ENCODE measurements around the gene PLXNA1. TPM values are rescaled to one million over a fixed set of nuclear protein-coding genes. Genes with fewer than 3 reads are reported as not detected.

Gene PLXNA1
- total RNA-seq, 2 donors from 2014 or later: 17.0 to 49.5 TPM

GRCh38 chr3:126986001-126986400, 3.1 kb downstream of the PLXNA1 start:
- H3K4me3 ChIP-seq: no peak overlapping the region
- H3K27me3 ChIP-seq (replicated peaks; ENCODE audit: insufficient read depth): no peaks in the 10 kb centered on the region
- 66% methylated on average over 9 of the region's 9 CpGs for WGBS
- H3K9me3 ChIP-seq: no peaks in the 10 kb centered on the region
- intact Hi-C loops (cut with DNase I): loop anchor here (10.0 kb wide), 1 partner anchor 559 kb away; no protein-coding TSS in a partner anchor
- no peak overlapping the region for H3K27ac ChIP-seq
- peaks cover 5% of the 10 kb centered on the region for H3K4me1 ChIP-seq (replicated peaks)
- TF ChIP-seq CTCF (IDR thresholded peaks at IDR 0.05) (no peak), POLR2A (IDR thresholded peaks at IDR 0.05) (no peak), POLR2AphosphoS5 (IDR thresholded peaks at IDR 0.05) (no peak)
- no peaks in the 10 kb centered on the region for H3K36me3 ChIP-seq
- DNase-seq (ENCODE audit: low spot score): no peak

GRCh38 chr3:126987129-126987528, 4.2 kb downstream of the PLXNA1 start:
- no peaks in the 10 kb centered on the region for H3K36me3 ChIP-seq
- intact Hi-C loops (cut with DNase I): loop anchor here (10.0 kb wide), 1 partner anchor 558 kb away; no protein-coding TSS in a partner anchor
- no peaks in the 10 kb centered on the region for H3K9me3 ChIP-seq
- TF ChIP-seq POLR2A (IDR thresholded peaks at IDR 0.05) (no peak), CTCF (IDR thresholded peaks at IDR 0.05) (no peak), POLR2AphosphoS5 (IDR thresholded peaks at IDR 0.05) (no peak)
- no peak overlapping the region for H3K4me3 ChIP-seq
- H3K27me3 ChIP-seq (replicated peaks; ENCODE audit: insufficient read depth): no peaks in the 10 kb centered on the region
- no peak for DNase-seq (ENCODE audit: low spot score)
- peaks cover 5% of the 10 kb centered on the region for H3K4me1 ChIP-seq (replicated peaks)
- 89% methylated on average over 4 of the region's 4 CpGs for WGBS
- H3K27ac ChIP-seq: no peak overlapping the region

- no peak for TF ChIP-seq CTCF (IDR thresholded peaks at IDR 0.05)
- no peak for TF ChIP-seq POLR2A (IDR thresholded peaks at IDR 0.05)
- no peak for TF ChIP-seq POLR2AphosphoS5 (IDR thresholded peaks at IDR 0.05)
- Histone ChIP-seq H3K36me3 (no peaks in the 10 kb centered on the region), H3K4me1 (replicated peaks) (peaks cover under 1% of the 10 kb centered on the region), H3K4me3 (no peak overlapping the region), H3K9me3 (no peaks in the 10 kb centered on the region), H3K27ac (no peak overlapping the region), H3K27me3 (replicated peaks; ENCODE audit: insufficient read depth) (no peaks in the 10 kb centered on the region)
- no peak for DNase-seq (ENCODE audit: low spot score)
- intact Hi-C loops (cut with DNase I): loop anchor here (10.0 kb wide), 1 partner anchor 557 kb away; no protein-coding TSS in a partner anchor
- WGBS: 80% methylated on average over 8 of the region's 8 CpGs
Measured at GRCh38 chr3:126987596-126987995, 4.7 kb downstream of the PLXNA1 start.

- Histone ChIP-seq H3K27me3 (replicated peaks; ENCODE audit: insufficient read depth) (no peaks in the 10 kb centered on the region), H3K36me3 (no peaks in the 10 kb centered on the region), H3K4me1 (replicated peaks) (no peaks in the 10 kb centered on the region), H3K27ac (no peak overlapping the region), H3K9me3 (no peaks in the 10 kb centered on the region), H3K4me3 (no peak overlapping the region)
- TF ChIP-seq POLR2AphosphoS5 (IDR thresholded peaks at IDR 0.05) (no peak), CTCF (IDR thresholded peaks at IDR 0.05) (no peak), POLR2A (IDR thresholded peaks at IDR 0.05) (no peak)
- 85% methylated on average over 26 of the region's 26 CpGs for WGBS
- no peak for DNase-seq (ENCODE audit: low spot score)
- intact Hi-C loops (cut with DNase I): loop anchor here (10.0 kb wide), 1 partner anchor 556 kb away; no protein-coding TSS in a partner anchor
Measured at GRCh38 chr3:126988451-126989021, 5.6 kb downstream of the PLXNA1 start.

All from prostate gland (tissue), 2 donors.